ENCODE measurements around the gene EXOC7.
A peak's percentile ranks its signal among the peaks of the same experiment; 100 is the strongest.

EXOC7 gene

DNA sequence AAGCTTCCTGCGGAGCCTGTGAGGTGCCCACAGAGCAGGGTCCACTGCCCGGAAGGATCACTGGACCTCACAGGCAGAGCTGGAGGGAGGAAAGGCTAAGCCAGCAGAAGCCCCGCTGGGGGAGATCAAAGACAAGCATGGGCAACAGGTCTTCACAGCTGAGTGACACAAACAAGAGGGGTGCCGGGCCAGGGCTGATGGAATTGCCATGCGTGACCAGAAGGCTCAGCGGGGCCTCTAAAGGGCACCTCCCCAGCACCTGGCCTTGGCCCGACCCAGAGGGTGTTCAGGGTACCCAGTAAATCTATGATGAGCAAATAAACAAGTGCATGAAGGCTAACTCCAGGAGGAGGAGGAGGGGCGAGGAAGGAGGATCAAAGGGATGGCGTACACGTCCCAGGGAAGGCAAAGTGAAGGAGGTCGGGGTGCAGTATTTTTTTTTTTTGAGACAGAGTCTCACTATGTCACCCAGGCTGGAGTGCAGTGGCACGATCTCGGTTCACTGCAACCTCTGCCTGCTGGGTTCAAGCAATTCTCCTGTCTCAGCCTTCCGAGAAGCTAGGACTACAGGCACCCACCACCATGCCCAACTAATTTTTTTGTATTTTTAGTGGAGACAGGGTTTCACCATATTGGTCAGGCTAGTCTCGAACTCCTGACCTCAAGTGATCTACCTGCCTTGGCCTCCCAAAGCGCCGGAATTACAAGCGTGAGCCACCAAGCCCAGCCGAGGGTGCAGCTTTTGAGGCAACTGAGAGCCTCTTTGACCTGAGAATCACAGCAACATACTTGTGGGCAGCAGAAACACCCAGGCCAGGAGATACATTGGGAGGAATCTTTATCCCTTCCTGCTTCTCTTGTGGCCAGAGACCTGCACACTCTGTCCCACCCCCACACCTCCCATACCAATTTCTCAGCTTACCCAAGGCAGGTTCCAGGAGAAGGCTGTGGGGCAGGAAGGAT, 16.1 kb upstream of the EXOC7 start:
- DNase-seq (ENCODE audit: low read depth): no peak

DNA sequence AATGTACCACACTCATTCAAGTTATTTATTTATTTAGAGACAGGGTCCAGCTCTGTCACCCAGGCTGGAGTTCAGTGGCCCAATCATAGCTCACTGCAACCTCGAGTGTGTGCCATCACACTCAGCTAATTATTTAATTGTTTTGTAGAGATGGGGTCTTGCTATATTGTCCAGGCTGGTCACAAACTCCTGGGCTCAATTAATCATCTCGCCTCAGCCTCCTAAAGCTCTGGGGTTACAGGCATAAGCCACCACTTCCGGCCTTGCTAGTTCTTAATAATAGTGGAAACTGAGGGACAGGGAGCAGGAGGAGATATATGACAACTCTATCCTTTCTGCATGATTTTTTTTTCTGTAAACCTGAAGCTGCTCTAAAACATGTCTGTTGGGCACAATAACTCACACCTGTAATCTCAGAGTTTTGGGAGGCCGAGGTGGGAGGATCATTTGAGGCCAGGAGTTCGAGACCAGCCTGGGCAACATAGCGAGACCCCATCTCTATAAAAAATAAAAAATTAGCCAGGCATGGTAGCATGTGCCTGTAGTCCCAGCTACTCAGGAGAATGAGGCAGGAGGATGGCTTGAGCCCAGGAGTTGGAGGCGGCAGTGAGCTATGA, 11.7 kb upstream of the EXOC7 start:
- no peak for DNase-seq (ENCODE audit: low read depth)

DNA sequence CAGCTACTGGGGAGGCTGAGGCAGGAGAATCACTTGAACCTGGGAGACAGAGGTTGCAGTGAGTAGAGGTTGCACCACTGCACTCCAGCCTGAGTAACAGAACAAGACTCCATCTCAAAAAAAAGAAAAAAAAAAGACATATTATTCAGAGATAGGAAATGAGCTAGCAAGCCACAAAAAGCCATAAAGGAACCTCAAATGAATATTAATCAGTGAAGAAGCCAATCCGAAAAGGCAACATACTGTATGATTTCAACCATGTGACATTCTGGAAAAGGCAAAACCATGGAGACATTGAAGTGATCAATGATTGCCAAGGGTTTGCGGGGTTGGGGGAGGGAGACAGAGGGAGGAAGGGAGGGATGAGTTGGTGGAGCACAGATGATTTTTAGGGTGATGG, 8.4 kb upstream of the EXOC7 start:
- DNase-seq (ENCODE audit: low read depth): no peak

DNA sequence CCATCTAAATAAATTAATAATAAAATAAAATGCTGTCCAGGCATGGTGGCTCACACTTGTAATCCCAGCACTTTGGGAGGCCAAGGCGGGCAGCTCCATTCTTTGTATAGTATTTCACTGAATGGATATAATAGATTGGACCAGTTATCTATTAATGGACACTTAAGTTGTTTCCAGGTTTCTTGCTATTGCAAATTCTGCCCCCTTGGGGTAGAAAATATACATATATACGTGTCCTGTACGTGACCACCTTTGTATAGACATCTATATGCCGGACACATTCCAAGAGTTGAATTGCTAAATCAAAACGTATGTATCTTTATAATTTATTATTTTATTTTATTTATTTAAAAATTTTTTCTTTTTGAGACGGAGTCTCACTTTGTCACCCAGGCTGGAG, 3.9 kb upstream of the EXOC7 start:
- peak; percentile 63 for DNase-seq (ENCODE audit: low read depth)

DNA sequence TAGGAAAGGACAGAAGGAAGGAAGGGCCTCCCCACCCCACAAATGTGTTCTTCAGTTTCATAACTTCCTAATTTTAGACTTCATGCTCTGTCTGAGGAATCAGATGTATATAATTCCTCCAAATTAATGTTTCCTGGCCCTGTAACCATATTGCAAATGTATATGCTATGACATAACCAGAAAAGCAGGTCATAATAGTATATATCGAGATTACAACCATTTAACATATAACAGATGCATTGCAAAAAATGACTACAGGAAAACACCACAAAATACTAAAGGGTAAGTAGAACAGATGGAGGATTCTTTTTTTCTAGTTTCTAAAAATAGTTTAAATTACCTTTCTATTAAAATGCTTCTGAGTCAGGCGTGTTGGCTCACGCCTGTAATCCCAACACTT, 3.1 kb upstream of the EXOC7 start:
- no peak for DNase-seq (ENCODE audit: low read depth)

DNA sequence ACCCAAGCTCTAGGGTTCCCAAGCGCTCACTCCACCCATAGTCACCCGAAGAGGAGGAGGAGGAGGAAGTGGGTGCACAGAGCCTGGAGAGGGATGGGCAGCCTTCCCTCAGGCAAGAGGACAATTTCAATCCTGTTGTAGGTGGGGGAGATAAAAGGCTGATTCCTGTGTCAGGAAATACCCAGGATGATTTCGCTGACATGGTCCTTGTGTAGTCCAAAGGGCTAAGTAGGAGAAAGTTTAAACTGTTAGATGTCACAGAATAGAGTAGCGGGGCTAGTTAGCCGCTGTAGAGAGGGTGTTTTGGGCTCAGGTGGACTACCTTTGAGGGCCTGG, 1.3 kb upstream of the EXOC7 start:
- no peak for DNase-seq (ENCODE audit: low read depth)

DNA sequence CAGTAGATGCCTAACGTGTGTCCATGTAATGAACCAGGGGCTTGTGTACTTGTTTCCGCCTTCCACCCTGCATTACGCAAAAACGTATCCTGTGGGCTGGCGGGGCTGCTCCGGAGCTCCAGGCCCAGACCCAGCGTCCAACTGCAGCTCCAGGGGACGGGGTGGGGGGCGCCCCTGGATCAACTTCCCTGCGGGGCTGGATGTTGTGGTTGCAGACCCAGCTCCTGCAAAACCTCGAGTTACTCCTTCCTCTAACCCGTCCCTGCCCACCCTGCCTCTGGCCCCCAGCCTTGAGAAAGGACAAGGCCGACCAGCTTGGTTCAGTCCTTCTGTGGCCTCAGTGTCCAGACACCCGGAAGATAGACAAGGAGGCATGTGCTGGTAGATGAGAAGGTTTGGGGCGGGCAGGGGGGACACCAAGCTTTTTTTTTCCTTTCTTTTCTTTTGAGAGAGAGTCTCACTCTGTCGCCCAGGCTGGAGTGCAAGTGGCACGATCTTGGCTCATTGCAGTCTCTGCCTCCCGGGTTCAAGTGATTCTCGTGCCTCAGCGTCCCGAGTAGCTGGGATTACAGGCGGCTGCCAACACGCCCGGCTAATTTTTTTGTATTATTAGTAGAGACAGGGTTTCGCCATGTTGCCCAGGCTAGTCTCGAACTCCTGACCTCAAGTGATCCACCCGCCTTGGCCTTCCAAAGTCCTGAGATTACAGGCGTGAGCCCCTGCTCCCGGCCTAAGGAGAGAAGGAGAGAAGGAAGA, 731 bp upstream of the EXOC7 start:
- no peak for DNase-seq (ENCODE audit: low read depth)

DNA sequence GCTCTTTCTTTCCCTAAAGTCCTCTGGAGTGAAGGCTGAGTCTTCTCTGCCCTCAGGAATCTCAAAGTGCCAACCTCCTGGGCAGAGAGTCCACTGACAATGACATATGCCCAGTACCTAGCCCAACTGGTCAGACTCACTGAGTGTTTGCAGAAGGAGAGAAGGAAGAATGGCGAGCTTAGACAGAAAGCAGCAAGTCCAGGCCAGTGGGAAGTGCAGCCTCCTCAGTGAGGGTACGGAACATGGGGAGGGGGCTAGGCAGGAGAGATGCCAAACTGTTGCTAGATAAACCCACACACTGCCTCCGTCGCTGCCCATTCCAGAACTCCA, 678 bp downstream of the EXOC7 start:
- peak; percentile 21 for DNase-seq (ENCODE audit: low read depth)

DNA sequence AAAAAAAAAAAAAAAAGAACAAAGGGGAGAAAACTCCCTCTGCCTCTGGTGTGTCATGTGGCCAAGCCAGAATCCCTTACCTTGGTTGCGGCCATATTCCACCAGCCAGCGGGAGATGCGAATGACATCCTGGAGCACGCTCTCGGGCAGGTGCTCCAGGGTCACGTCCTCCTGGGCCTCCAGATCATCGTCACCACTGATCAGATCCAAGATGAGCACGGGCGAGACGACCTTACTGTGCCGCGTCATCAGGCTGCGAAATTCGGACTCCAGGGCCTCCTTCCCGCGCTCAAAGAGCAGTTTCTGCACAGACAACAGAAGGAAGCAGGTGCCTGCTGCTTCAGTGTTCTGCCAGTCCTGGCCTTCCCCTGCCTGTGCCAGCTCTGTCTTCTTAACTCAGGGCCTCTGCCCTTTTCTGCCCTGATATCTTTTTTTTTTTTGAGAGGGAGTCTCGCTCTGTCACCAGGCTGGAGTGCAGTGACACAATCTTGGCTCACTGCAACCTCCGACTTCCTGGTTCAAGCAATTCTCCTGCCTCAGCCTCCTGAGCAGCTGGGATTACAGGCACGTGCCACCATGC, 5.8 kb downstream of the EXOC7 start:
- no peak for DNase-seq (ENCODE audit: low read depth)

DNA sequence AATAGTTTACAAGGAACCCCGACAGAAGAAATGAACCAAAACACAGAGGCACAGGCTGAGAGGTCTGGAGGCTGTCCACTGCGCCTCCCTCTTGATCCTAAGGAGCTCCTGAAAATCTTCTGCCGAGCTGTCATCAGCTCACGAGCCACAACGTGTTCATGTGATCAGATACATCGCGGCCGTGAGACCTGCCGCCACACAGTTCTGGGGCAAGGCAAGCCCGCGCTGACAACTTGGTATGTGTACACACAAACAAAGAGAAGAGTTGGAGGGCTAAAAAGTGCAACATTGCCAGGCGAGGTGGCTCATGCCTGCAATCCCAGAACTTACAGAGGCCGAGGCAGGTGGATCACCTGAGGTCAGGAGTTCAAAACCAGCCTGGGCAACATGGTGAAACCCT, 7.6 kb downstream of the EXOC7 start:
- no peak for DNase-seq (ENCODE audit: low read depth)

DNA sequence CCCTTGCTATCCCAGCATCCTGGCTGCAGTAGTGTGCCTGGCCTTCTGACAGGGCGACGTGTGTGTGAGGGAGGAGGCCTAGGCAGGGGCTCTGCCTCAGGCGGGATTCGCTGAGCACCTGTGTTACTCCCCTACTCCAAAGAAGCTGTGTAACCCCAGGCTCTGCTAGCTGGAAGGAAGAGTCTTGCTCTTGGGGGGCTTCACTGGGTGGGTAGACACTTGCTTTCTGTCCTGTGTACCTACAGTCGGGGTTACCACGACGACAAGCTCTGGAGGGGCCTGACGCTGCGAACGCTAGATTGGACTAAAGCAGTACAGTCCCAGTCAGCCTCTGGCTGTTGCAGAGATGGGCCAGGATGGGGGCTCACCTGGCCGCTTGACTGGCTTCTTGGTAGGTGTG, 9.5 kb downstream of the EXOC7 start:
- no peak for DNase-seq (ENCODE audit: low read depth)

DNA sequence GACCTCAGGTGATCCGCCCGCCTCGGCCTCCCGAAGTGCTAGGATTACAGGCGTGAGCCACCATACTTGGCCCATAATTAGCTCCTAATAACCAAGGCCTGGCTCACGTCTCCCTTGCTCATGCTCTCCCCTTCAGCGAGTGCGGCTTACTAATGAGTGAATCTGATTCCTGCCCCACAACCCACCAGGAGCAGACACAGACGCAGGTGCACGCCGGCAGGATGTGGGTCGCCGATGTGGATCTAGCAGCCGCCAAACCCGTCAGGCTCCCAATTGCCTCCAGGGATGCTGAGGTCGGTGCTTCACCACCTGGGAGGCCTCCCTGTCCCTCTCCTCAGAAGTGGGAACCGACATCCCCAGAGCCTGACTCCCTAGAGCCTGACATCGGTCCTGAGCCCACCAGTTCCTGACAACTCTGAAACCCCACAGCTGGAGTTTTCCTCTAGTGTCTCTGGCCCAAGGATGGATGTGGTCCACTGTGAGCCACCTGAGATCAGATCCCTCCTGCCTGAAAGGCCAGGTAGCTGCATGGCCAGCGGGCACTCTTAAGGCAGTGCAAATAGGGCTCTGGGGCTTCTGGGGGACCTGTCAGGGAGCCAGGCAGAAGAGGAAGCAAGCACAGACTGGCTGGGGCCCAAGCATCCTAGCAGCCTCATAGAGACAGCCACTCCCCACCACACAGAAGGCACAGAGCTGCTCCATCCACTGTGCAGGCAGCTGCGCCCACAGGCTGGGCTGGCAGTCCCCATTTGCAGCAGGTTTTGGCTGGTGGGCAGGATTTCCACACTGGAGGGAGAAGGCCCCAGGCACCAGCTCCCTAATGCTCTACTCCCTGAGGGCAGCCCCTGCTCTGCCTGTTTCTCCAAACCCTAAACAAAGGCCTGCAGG, 10.8 kb downstream of the EXOC7 start:
- no peak for DNase-seq (ENCODE audit: low read depth)

DNA sequence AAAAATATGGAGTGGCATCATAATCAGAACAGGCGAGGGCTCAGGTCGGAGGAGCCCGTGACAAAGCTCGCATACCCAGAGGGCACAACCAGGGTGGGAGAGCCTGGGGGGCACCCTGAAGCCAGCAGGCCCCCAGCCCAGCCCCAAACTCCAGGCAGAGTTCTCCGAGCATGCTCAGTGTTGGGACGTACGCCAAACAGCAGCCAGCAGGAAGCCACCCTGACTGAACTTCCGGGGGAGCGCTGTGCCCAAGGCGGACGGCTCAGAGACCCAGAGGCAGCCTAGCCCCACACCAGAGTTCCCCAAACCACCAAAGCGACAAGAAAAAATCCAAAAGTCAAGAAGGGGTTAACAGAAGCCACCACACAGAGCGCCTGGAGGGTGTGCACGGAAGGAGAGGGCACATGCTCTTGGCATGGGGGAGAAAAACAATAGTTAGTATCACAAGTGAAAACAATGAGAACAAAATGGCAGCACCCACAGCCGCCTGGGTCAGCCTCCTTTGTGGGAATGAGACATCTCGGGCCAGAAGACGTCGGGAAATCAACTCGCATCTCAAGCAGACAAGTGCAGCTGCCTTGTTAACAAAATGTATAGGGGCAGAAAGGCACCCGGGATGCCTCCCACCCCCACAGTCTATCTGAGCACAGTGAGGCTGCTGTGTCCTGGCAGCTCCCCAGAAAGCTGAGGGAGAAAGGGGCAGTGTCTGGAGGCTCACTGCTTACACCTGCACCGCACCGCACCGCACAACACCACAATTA, 11.9 kb downstream of the EXOC7 start:
- no peak for DNase-seq (ENCODE audit: low read depth)

DNA sequence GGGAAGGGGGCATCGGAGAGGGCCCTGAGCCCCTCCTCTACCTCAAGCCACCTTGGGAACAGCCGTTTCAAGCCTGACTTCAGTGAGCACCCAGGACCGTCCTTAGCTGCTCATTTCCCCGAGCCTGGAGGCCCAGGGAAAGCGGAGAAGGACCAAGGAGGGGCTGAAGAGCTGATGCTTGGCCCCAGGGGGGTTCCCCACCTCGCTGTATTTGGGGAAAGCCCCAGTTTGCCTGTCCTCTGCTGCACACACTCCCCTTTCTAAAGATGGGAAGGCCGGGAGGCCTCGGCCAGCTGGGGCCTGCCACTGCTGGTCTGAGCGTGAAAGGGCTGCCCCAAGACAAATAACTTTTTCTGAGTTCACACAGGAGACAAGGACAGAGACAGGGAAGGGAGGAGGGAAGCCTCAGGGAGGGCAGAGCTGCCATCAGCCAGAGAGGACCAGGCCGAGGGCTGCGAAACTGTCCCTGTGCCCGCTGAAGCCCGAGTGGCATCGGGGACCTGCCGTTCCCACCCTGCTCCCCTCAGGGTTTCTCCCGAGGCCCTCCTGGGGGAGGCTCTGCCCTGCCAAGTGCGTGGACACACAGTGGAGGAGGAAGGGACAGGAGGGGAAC, 13.0 kb downstream of the EXOC7 start:
- no peak for DNase-seq (ENCODE audit: low read depth)

DNA sequence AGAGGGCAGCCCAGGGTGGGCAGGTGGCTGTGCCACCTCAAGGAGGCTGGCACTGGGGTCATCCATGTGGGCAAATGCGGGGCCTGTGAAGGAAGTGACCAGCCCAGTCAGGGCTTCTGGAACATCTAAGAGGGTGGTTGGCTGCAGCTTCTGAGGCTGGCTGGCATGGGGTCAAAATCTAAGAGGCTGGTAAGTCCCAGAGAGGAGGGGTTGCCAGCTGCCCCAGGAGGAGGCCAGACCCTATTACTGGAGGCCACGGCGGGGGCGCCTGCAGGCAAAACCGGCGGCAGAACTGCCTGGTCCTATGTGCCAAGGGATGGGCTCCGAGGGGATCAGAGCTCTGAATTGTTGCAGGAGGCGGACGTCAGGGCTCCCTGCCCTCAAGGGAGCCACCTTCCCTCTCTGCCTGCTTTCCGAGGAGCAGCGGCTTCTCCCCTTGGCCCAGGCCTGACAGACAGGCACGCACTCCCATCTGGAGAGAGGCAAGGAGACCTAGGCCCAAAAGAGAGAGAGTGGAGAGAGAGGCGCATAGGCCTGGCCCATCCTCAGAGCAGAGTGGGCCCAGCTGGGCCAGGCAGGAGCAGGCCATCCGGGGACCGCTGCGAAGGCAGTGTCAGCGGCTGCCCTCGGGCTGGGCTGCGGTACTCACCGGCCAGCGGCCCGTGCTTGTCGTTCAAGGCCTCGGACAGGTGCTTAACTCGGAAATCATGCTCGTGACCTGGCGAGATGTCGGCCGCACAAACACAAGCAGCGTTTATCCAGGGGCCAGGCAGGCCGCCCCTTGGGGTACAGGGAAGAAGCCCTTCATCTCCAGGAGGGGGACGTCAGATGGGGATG, 13.7 kb downstream of the EXOC7 start:
- DNase-seq (ENCODE audit: low read depth): no peak

DNA sequence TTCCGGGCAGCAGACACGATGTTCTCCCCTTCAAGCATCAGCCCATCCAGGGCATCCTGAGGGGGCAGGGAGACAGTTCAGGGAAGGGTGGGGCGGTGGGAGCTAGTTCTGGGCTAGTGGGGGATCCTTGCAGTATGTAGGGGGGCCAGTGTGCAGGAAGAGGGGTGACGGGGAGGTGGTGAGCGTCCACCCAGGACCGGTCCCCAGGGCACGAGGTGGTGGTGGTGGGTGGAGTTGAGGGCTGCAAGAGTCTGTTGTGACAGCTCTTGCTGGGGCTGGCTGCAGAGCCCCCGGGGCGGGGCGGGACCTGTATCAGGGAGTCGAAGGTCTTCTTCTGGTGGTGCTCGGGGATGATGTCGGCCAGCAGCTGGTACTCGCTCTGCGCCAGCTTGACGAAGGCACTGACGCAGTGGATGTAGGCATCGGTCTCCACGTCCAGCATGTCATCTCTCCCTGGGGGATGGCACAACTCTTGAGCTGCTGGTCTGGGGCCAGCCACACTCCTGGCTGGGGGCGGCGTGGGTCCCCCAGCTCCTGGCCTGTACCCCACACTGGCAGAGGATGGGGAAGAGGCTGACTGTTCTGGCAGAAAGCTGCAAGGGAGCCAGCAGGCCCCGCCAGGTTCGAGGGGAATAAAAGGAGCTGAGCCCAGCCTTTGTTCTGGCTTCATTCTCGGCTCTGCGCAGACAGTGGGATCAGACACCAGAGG, 14.6 kb downstream of the EXOC7 start:
- DNase-seq (ENCODE audit: low read depth): no peak

DNA sequence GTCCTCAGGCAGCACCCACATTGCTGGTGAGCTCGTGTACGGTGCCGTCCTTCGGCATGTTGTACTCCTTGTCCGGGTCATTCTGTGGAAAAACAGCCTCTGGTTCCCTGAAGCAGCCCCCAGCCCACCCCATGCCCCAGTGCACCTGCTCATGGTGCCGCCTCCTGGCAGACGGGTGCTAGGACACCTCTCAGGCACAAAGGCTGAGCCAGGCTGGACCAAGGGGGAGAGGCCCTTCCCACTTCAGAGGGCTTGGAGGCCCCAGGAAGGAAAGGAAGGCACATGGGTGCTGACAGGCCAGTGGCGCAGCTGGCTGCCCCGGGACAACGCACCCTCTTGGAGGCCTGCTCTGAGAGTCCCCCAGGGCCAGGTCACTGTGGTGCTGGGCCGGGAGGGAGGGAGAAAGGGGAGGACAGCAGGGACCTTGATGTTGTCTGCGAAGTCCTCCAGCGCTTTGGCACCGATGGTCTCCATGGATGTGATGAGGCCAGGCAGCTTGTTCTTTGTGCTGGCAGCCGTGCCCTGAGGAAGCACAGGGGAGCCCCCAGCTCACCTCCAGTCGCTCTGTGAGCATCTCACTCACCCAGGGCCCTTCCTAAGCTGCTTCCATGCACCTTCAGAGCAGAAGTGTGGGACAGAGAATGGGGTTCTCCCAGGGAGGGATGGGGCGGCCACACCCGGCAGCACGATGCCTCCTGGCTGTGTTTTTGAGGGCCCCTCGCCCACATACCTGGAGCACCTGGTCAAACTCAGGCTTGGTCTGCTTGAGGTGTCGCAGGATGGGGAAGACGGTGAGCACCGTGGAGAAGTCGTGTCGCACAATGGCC, 15.3 kb downstream of the EXOC7 start:
- DNase-seq (ENCODE audit: low read depth): no peak

DNA sequence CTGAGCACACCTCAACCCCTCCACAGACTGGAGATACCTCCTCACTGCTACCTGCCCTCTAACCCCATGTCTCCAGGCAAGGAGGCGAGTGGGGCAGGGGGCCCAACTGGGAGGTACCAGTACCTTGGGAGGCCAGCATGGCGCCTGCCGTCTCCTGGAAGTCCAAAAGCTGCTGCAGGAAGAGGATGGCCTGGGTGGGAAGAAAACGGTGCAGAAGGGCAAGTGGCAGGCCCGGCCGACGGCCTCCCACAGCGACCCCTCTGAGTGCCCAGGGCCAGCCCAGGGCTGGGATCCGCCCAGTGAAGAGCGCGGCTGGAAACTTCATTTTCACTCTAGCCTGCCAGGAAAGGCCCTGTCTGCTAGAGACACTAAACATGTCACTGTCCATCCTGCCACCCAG, 16.1 kb downstream of the EXOC7 start:
- no peak for DNase-seq (ENCODE audit: low read depth)
